Sigmoid colon (tissue), 7 donors: Measurements from ENCODE around the gene AK3. TPM values are rescaled to one million over a fixed set of nuclear protein-coding genes. Genes with fewer than 3 reads are reported as not detected.
A peak's percentile ranks its signal among the peaks of the same experiment; 100 is the strongest.
"Not testable (repeated sequence)": the region's sequence is repeated elsewhere in the genome, so short reads cannot be mapped to it uniquely, and the experiment has no call there.

Experiments
- DNase-seq: peaks from one replicate; pipeline ENCODE4 v3.0.0-alpha.2; 2019
- H3K27ac ChIP-seq, 4 donors: fragments of 200-600 bp; sonication (generic); one replicate each; pipeline ENCODE4 v1.5.1; 2016 to 2019; ENCODE audit warnings: mild to moderate bottlenecking in 1 of 4
- H3K27me3 ChIP-seq, 3 donors: fragments of 200-600 bp; sonication (generic); one replicate each; pipeline ENCODE4 v1.5.1; 2019; ENCODE audit warnings: mild to moderate bottlenecking in 1 of 3
- H3K36me3 ChIP-seq, 4 donors: fragments of 200-600 bp; sonication (generic); one replicate each; pipeline ENCODE4 v1.5.1; 2016 to 2019
- H3K4me1 ChIP-seq, 4 donors: fragments of 200-600 bp; sonication (generic); one replicate each; pipeline ENCODE4 v1.5.1; 2017 to 2019
- H3K4me3 ChIP-seq, 4 donors: fragments of 200-600 bp; sonication (generic); one replicate each; pipeline ENCODE4 v1.5.1; 2017 to 2019; ENCODE audit warnings: mild to moderate bottlenecking in 2 of 4, moderate library complexity in 1 of 4
- H3K9me3 ChIP-seq, 4 donors: fragments of 200-600 bp in 3 of 4; sonication (generic) in 3 of 4; one replicate each; pipeline versions ENCODE4 v1.5.1 to v1.6.1; 2013 to 2019
- EP300 ChIP-seq, 4 donors: sonication (generic); formaldehyde crosslinking; IDR thresholded peaks; one replicate each; pipeline ENCODE4 v1.6.1; 2017; ENCODE audit warnings: antibody characterized with exemption in 4 of 4
- POLR2A ChIP-seq, 2 donors: fragments of 450-650 bp; IDR thresholded peaks; one replicate each; pipeline ENCODE4 v1.6.1; 2016; ENCODE audit warnings: antibody characterized with exemption in 2 of 2, mild to moderate bottlenecking in 2 of 2, moderate library complexity in 2 of 2
- POLR2AphosphoS5 ChIP-seq, 4 donors: sonication (generic); formaldehyde crosslinking; IDR thresholded peaks; one replicate each; pipeline ENCODE4 v1.6.1; 2017; ENCODE audit warnings: antibody characterized with exemption in 4 of 4
- WGBS, 2 donors: extraction: QIAGEN DNeasy Blood & Tissue Kit; methylation state at CpG; one replicate each; pipeline ENCODE4 v1.1.7; 2013; 5-methylcytosine and 5-hydroxymethylcytosine counted together
- intact Hi-C: fragments of 100-400 bp; cut with DNase I; formaldehyde crosslinking; loops from one replicate; pipeline ENCODE4 v1.15.1; 2023
- polyA plus RNA-seq, 3 donors: library from polyadenylated mRNA; stranded (reverse); fragments of 200-250 nt; gene quantifications; one replicate each; pipeline ENCODE4 v1.2.3, GENCODE V29; 2013
- total RNA-seq, 4 donors: library from RNA; depleted of rRNA; stranded (reverse); fragments of >200 nt; gene quantifications; one replicate each; pipeline ENCODE4 v1.1.0, GENCODE V29; 2016
- TF ChIP-seq, protein P1 (sequence below), 4 experiments: fragments of 450-650 bp in 3 of 4; fragments of 200-600 bp in 1 of 4; IDR thresholded peaks; one replicate each; pipeline ENCODE4 v1.5.1; 2016 to 2019; ENCODE audit warnings: antibody characterized with exemption in 4 of 4, mild to moderate bottlenecking in 3 of 4, moderate library complexity in 2 of 4
- donor health status: healthy with polysubstance abuse.
- donor health status: Bipolar disorder and iron deficiency.
- donor health status: healthy.

AK3 gene
- total and polyA plus RNA-seq, 7 donors, result 36.8 to 122 (median 102) TPM

DNA sequence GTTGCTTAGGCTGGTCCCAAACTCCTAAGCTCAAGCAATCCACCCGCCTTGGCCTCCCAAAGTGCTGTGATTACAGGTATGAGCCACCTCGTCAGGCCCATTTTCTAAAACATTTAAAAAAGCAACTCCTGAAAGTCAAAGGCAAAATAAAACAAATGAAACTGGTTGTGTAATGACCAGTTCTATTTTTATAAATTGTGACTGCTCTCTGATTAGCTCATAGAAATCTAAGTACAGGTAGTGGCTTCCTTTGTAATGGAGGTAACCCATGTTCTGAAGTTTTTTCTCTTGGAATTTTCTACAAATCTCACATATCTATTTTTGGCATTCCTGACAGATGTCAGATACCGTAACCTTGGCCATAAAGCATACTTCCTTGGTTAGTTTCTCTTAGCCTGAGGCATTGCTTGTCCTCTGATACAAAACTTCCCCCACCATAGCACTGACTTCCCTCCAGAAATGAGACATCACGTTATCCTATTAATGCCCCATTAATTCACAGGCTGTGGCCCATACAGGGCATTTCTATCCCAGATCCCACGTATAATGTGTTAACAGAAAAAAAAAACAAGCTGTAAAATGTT, 14.1 kb upstream of the AK3 start:
- no peak overlapping the region for H3K27ac ChIP-seq
- TF ChIP-seq, protein P1, sequence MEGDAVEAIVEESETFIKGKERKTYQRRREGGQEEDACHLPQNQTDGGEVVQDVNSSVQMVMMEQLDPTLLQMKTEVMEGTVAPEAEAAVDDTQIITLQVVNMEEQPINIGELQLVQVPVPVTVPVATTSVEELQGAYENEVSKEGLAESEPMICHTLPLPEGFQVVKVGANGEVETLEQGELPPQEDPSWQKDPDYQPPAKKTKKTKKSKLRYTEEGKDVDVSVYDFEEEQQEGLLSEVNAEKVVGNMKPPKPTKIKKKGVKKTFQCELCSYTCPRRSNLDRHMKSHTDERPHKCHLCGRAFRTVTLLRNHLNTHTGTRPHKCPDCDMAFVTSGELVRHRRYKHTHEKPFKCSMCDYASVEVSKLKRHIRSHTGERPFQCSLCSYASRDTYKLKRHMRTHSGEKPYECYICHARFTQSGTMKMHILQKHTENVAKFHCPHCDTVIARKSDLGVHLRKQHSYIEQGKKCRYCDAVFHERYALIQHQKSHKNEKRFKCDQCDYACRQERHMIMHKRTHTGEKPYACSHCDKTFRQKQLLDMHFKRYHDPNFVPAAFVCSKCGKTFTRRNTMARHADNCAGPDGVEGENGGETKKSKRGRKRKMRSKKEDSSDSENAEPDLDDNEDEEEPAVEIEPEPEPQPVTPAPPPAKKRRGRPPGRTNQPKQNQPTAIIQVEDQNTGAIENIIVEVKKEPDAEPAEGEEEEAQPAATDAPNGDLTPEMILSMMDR (IDR thresholded peaks at IDR 0.05), result no peak
- TF ChIP-seq POLR2A (IDR thresholded peaks at IDR 0.05) (no peak), POLR2AphosphoS5 (IDR thresholded peaks at IDR 0.05) (no peak), EP300 (IDR thresholded peaks at IDR 0.05) (no peak)
- 65 to 74% methylated on average over 5 of the region's 5 CpGs for WGBS, 2 donors
- DNase-seq, result no peak
- intact Hi-C loops, result no loop called here
- H3K9me3 ChIP-seq, result no peaks in the 10 kb centered on the region
- H3K4me3 ChIP-seq, result no peak overlapping the region
- peaks cover 0 to 5% (median 0%) of the 10 kb centered on the region in 3 donors for H3K27me3 ChIP-seq
- peaks cover 0 to 4% (median 0%) of the 10 kb centered on the region in 4 donors for H3K4me1 ChIP-seq
- no peaks in the 10 kb centered on the region for H3K36me3 ChIP-seq

GRCh38 chr9:4754530-4754929, 13.5 kb upstream of the AK3 start:
- H3K27ac ChIP-seq, H3K4me1 ChIP-seq, H3K4me3 ChIP-seq, H3K9me3 ChIP-seq, DNase-seq, intact Hi-C loops, H3K36me3 ChIP-seq, H3K27me3 ChIP-seq: not testable (repeated sequence)

DNA sequence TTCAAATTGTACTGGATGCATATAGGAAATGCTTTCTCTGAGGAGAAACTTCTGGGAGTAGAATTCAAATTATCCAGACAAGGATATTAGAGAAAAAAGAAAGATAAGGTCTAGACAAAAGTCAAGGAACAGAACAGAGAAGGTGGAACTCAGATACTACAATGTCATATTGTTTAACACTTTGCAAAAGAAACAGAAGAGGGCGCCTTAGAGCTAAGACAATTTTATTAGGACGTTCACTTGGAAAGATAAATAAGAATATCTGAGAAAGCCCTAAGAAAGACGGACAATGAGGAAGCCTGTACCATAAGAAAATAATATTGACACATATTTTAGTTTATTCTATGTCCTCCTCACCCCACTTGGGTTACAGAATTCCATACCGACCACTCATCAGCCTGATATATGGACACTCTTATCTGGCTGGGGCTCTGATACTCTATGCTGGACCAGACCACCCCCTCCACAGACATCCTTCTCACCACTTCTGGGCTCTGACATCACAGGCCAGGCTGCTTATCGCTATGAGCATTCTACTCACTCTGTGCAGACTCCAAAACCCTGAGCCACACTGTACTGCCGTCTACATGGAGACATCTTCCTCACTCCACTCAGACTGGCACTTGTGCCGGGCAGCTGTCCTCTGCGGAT, 9.1 kb upstream of the AK3 start:
- Histone ChIP-seq H3K36me3 (no peaks in the 10 kb centered on the region), H3K27me3 (no peaks in the 10 kb centered on the region), H3K4me3 (no peak overlapping the region), H3K9me3 (no peaks in the 10 kb centered on the region), H3K27ac (no peak overlapping the region), H3K4me1 (no peaks in the 10 kb centered on the region)
- 42 to 47% methylated on average over 8 of the region's 8 CpGs for WGBS, 2 donors
- DNase-seq, result no peak
- TF ChIP-seq POLR2AphosphoS5 (IDR thresholded peaks at IDR 0.05), result no peak
- TF ChIP-seq, protein P1 (IDR thresholded peaks at IDR 0.05), result peak in 3 of 4 experiments; percentile 23 to 48 (median 34)
- intact Hi-C loops, result no loop called here

DNA sequence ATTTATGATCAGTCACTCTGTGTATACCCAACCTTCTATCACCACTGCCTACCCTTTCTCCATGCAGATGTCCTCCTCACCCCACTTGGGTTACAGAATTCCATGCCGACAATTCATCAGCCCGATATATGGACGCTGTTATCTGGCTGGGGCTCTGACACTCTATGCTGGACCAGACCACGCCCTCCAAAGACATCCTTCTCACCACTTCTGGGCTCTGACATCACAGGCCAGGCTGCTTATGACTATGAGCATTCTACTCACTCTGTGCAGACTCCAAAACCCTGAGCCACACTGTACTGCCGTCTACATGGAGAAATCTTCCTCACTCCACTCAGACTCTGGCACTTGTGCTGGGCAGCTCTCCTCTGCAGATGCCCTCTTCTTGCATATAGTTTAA, 7.6 kb upstream of the AK3 start:
- Histone ChIP-seq H3K4me1 (no peaks in the 10 kb centered on the region), H3K27ac (no peak overlapping the region), H3K9me3 (no peaks in the 10 kb centered on the region), H3K27me3 (no peaks in the 10 kb centered on the region), H3K36me3 (no peaks in the 10 kb centered on the region), H3K4me3 (no peak overlapping the region)
- no peak for DNase-seq
- WGBS, 2 donors, result 94 to 96% methylated on average over 5 of the region's 5 CpGs
- intact Hi-C loops, result loop anchor here (10.0 kb wide), 4 partner anchors 364 to 1936 kb away; partner anchors contain the start of genes PLGRKT and RFX3
- TF ChIP-seq, protein P1 (IDR thresholded peaks at IDR 0.05), result no peak
- TF ChIP-seq EP300 (IDR thresholded peaks at IDR 0.05) (no peak), POLR2A (IDR thresholded peaks at IDR 0.05) (no peak), POLR2AphosphoS5 (IDR thresholded peaks at IDR 0.05) (no peak)

- no peak for DNase-seq
- H3K36me3 ChIP-seq, result no peaks in the 10 kb centered on the region
- H3K4me1 ChIP-seq, result peaks cover 0 to 6% (median 4%) of the 10 kb centered on the region in 4 donors
- WGBS, 2 donors, result 82 to 90% methylated on average over 2 of the region's 2 CpGs
- no peak overlapping the region for H3K4me3 ChIP-seq
- intact Hi-C loops, result loop anchor here (10.0 kb wide), 4 partner anchors 362 to 1938 kb away; partner anchors contain the start of genes PLGRKT and RFX3
- no peak overlapping the region for H3K27ac ChIP-seq
- TF ChIP-seq POLR2A (IDR thresholded peaks at IDR 0.05) (no peak), POLR2AphosphoS5 (IDR thresholded peaks at IDR 0.05) (no peak), EP300 (IDR thresholded peaks at IDR 0.05) (no peak)
- TF ChIP-seq, protein P1 (IDR thresholded peaks at IDR 0.05), result no peak
- H3K27me3 ChIP-seq, result no peaks in the 10 kb centered on the region
- H3K9me3 ChIP-seq, result no peaks in the 10 kb centered on the region
Measured at GRCh38 chr9:4746278-4747030, 5.5 kb upstream of the AK3 start.
